ENCODE data around the gene ANO9.
A peak's percentile ranks its signal among the peaks of the same experiment; 100 is the strongest.
"Not testable (repeated sequence)": the region's sequence is repeated elsewhere in the genome, so short reads cannot be mapped to it uniquely, and the experiment has no call there.

The ANO9 gene

DNA sequence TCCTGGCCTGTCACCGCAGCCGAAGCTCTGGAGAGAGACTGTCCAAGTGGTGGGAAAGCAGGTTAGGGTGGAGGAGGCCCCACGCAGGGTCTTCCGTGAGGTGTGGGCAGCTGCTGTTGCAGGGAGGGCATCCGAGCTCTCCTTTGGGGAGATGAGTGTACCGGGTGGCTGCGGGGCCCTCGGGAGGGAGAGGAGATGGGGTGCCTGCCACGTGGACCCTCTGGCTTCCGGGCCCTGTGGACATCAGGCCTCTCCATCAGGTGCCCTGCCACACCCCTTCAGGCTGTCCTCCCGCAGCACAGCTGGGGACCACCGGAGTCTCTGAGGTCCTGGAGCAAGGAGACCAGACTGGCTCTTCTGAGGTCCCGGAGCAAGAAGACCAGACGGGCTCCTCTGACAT lies 9.9 kb upstream of the ANO9 start:
- no peak for DNase-seq (ENCODE audit: low read depth)

DNA sequence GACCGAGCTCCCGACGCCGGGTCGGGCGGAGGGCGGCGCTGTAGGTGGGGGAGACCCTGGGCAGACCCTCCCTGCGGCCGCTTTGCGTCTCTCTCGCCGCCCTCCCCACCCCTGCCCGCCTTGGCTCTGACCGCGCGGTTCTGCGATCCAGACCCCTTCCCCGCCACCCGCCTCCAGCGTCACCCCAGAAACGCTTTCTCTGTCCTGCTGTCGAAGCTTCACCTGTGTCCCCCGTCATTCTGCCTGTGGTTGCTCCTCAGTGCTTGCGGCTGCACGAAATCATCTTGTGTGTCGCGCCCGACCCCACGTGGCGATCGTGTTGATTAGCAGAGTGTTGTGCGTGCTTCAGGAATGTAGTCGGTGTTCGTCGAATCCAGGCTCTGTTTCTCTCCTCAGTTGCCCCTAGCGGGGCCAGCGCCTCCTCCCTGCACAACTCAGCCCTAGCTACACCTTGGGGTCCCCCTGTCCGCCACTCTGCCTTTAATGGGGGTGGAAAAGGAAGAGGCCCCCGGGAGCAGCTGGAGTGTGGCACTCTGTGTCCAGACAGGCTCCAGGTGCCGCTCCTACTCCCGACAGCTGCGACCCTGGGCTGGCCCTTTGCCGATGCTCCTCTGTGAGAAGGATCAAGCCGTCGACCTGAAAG lies 9.1 kb upstream of the ANO9 start:
- peak; percentile 79 for DNase-seq (ENCODE audit: low read depth)

DNA sequence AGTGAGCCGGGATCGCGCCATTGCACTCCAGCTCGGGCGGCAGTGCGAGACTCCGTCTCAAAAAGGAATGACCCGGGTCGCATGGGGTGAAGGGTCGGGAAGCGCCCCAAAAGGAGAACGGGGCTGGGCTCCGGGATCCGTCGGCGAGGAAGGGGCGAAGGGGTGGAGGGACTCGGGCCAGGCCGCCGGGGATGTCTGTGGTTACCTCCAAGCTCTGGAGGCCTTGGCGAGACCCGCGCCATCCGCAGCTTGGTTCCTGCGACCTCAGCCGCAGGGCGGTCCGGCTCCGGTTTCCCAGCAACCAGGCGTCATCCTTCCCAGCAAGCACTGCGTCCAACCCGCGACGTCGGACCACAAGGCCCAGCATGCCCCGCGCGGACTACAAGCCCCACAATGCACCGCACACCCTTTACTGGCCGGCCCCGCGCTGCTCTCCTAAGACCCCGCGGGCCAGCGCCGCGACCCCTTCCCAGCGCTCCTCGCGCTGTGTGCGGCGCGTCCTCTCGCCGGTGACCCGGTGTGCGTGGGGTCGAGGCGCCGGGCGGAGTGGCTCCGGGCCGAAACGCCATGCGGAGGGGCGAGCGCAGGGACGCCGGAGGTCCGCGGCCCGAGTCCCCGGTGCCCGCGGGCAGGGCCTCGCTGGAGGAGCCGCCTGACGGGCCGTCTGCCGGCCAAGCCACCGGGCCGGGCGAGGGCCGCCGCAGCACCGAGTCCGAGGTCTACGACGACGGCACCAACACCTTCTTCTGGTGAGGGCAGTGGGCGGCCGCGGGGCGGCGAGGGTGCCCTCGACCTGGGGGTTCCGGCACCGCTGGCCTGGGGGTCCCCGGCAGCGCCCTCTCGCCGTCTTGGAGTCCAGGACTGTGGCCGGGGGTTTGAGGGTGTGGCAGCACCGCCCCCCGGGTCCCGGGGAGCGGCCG lies 8.3 kb upstream of the ANO9 start, which contains the start of gene PTDSS2:
Gene PTDSS2, plus strand, starts transcription at position 391 of the 920 bp plus-strand sequence. Its CDS starts 177 bp downstream, at position 568.
- DNase-seq (ENCODE audit: low read depth), result peak; percentile 98

DNA sequence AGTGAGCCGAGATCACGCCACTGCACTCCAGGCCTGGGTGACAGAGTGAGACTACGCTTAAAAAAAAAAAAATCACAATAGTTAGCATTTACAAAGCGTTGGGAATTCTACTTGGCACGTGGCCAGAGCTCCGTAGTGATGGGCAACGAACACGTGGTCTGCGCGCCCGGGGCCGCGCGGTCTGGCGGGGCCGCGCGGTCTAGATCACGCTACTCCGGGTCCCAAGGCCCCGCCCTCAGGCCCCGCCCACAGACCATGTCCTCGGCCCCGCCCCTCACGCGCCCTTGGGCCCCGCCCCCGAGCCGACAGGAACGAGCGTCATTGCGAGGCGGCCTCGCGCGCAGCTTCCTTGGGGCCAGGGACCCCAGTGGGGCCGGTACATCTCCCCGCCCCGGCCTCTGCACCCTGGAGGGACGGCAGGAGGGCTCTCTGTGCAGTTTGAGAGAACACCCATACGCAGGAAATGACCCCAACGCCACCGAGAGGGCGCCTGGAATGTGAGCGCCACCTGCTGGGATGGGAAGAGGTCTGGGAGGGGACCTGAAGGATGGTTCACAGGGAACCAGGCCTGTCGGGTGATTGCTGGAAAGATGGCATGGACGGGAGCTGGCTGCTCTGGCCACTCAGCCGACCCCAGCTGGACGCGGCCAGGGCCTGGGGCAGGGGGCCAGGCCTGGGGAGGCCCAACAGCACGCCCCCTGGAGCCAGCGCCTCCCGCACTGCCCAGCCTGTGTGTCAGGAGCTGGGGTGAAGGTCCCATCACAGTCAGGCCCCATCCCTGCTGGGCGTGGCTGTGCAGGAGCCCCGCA lies 6.3 kb upstream of the ANO9 start:
- DNase-seq (ENCODE audit: low read depth), result peak; percentile 89

DNA sequence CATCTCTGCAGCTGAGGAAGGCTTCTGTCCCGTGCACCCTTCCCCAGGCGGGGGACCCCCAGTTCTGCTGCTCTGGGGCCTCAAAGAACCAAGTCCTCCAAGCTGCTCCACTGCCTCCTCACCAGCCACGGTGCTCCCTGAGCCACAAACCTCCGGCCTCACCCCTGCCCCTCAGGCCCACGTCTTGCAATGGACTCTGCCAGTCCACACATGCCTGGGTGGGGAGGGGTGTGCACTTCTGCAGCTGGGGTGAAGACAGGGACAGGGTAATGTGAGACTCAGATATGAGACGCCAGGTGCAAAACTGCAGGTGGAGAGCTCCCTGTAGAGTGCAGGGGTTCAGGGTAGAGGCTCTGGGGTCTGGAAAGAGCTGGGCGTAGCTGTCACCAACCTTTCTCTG lies 5.1 kb upstream of the ANO9 start:
- DNase-seq (ENCODE audit: low read depth), result no peak

DNA sequence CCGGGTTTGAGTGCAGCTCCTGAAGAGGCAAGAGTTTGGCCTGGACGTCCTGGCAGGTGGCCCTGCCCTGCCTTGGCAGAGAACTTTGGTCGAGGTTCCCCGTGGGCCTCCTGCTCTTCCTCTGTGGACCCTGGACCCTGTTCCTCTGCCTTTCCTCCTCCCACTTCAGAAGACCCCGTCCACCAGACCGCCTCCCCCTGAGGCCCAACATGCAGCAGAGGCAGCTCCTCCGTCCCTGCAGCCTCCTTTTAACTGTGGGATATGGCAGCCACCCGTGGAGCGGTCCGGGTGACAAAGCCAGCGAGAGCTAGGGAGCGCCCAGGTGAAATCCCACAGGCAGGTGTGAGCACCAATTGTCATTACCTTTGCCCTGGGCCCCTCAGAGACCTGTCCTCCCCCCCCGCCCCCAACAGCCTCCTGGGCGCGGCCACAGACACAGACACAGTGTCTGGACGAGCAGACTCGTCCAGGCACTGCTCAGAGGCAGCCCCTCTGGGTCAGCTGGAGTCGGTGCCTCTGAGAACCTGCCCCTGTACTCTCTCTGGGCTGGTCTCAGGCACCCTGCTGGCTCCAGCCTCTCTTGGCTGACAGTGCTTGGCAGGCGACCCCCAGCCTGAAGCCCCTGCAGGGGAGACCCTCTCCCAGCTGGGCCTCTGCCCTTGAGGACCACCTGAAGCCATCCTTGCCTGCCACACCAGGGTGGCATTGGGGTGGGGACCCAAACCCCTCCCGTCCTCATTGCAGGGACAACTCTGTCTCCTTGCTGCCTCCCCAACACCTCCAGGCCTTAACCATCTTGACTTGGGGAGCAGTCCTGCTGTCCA lies 4.2 kb upstream of the ANO9 start:
- DNase-seq (ENCODE audit: low read depth), result no peak

DNA sequence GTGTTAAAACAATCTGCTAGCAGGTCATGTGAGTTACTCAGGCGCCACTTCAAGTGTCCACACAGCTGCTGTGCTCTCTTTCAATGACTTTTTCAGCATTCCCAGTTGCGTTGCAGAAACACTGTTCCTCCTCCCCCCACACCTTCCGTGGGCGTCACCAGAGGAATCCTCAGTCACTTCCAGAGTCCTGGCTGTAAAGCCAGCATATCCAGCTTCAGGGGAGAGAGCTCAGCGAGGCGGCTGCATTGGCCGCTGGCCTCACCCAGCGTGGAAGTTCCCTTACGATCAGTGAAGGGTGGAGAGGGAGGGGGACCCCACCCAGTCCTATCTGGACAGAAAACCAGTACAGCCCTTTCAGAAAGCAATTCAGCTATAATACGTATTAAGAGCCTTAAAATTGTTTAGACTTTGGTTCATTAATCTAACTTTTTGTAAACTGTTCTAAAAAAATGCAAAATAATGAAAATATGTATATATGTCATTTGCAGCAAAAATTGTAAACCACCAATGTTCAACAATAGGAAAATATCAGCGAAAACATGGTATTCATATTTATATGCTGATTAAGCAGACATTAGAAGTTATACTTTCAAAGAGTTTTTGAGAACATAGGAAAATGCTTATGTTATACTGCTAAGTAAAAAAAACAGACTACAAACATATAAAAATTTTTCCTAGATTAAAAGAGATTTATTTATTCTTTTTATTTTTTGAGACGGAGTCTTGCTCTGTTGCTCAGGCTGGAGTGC lies 2.8 kb upstream of the ANO9 start:
- peak; percentile 27 for DNase-seq (ENCODE audit: low read depth)

DNA sequence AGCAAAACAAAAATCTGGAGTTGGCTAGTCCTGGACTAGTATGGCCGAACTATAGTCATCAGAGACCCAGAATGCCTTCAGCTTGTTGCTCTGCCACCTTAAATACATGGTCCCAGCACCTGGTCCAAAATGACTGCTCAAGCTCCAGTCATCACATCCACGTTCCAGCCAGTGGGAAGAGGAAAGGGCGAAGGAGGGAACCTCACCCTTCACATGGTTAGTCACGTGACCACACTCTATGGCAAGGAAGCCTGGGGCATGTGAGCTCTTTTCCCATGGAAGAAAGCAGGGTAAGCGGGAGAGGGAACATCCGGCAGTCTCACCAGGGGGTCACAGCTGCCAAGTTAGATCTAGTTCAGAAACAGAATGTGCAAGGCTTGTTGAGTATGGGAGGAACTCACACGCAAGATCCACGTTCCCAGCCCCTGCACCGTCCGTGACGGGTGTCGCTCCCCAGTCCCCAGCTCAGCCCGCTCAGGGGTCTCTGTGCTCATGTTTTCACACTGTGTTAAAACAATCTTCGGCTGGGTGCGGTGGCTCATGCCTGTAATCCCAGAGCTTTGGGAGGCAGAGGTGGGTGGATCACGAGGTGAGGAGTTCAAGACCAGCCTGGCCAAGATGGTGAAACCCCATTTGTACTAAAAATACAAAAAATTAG lies 1.9 kb upstream of the ANO9 start:
- DNase-seq (ENCODE audit: low read depth), result peak; percentile 27

DNA sequence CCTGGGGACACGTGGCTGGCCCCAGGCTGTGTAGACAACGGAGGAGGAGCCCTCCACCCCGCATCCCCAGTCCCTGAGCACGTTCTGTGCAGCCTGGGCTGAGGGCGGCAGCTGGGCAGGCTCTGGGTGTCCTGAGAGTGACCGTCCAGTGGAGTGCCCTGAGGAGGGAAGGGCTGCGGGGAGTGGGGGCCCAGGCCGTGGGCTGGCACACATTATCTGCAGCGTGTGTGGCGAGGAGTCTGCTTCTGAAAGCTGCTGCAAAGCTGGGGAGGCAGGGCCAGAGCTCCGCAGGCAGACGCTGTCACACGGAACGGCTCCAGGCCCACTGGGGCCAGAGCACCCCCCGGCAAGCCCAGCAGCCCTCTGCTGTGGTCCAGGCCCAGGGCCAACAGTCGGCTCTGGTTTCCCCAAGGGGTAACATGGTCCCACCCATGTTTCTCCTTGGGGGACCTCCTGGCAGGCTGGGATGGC lies 835 bp upstream of the ANO9 start:
- no peak for DNase-seq (ENCODE audit: low read depth)

DNA sequence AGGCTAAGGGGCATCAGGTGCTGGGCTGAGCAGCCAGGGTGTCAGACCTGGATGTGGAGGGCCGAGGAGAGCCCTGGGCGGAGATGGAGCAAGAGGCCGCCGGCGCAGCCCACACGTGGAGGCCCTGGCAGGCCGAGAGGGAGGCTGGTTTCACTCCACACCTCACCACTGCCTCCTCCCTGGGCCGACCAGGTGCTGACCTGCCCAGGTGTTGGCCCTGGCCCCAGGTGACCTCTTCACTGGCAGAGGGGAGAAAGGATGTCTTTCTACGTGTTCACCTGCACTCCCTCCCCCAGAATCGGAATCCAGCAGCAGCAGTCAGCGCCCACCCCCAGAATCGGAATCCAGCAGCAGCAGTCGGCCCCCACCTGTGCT lies 781 bp downstream of the ANO9 start:
- DNase-seq (ENCODE audit: low read depth), result no peak

DNA sequence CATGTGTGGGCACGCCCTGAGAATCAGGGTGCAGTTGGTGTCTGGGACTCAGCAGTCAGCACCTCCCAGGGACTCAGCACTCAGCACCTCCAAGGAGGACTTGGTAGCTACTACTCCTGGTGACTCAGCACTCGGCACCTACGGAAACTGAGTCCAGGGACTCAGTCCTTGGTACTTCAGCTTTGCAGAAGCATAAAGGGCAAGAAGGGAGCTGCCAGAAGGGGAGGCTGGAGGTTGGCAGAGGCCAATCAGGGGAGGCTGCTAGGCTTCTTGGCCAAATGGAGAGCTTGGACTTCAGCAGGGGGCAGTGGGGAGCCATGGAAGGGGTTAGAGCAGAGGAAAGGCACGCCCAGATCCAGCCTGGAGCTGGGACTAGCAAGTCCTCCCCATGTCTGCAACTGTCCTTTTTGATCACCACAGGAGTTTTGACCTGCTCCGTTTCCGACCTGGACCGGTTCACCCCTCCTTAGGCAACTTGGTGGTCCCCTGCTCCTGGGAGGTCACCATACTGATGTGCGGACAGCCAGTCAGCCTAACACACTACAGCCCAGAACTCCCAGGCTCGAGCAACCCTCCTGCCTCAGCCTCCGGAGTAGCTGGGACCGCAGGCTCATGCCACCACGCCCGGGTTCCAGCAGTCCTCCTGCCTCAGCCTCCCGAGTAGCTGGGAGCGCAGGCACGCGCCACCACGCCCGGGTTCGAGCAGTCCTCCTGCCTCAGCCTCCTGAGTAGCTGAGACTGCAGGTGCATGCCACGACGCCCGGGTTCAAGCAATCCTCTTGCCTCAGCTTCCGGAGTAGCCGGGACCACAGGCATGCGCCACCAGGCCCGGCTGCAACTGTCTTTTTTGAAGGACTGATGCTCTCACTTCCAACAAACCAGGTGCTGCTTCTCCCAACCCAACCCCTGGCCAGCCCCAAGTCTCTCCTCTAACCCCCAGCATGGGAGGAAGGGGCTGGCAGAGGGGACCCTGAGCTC lies 1.5 kb downstream of the ANO9 start:
- peak; percentile 21 for DNase-seq (ENCODE audit: low read depth)

DNA sequence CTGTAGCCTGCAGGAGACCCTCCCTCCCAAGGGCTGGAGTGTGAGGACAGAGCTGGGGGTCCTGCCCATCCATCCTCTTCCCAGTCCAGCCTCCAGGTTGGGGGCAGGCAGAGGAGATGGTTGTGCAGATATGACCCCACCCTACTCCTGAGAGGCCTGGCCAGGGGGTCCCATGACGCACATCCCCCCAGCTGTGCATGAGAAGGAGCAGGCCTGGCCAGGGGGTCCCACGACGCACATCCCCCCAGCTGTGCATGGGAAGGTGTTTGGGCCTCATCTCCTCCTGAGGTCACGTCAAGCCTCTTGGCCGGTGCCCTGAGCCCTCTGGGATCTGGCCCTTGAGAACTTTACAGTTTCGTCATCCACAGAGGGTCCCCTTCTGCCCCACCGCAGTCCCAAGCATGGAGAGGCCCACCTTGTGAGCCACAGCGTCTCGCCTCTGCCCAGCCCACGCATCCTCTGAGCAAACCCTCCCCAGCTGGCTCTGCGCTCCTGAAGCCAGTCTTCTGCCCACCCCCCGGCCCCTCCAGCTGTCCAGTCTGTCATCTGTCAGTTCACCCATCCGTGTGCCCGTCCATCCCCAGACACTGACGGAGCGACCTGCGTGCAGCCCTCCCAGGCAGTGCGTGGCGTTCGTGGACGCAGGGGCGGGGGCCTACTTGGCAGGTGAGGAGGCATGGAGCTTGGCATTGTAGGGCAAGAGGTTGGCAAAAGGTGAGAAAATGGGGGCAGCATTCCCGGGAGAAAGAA lies 2.3 kb downstream of the ANO9 start:
- DNase-seq (ENCODE audit: low read depth), result no peak

DNA sequence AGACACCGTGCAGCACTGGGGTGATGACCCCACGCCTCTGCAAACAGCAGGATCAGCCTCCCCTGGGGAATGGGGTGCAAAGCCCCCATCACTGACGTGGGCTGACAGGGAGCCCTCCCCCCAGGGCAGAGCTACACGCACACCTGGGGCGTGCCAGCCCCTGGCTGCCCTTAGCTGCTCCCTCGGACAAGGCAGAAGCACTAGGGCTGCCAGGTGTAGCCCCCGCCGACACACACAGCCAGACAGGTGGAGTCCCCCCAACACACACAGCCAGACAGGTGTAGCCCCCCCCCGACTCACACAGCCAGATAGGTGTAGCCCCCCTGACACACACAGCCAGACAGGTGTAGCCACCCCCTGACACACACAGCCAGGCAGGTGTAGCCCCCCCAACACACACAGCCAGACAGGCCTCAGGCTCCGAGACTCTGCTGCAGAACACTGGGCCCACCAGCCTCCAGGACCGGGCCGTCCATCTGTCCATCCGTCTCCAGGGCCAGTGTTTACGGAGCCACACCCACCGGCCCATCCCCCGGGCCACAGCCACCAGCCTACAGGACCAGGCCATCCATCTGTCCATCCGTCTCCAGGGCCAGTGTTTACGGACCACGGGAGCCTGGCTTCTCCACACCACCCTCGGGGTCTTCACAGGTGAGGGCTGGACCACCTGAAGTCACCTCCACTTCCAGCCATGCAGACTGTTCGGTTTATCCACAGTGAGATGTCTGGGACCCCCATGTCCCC lies 3.5 kb downstream of the ANO9 start:
- no peak for DNase-seq (ENCODE audit: low read depth)

DNA sequence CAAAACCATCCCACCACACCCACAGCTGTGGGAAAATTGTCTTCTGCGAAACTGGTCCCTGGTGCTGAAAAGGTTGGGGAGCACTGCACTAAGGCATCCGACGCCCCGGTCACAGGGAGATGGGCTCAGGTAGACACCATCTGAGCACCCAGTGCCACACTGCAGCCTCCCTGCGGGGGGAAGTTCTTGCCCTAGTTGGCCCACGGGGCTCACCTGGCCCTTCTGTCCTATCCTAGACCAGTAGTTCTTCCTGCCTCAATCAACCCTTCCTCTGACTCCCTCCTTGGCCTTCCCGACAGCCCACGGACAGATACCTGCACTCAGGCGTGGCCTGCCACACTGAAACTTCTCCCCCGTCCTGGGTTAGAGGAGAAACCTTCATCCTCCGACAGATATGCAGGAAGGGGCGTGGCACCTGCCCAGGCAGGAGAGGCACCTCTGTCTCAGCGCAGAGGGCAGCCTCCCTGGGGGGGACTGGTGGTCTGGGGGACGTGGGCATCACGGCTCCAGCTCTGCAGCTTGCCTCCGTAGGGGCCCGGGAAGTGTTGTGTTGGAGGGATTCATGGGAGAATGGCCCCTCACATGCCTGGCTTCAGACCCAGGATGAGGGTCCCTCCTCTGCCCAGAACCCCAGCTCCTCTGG lies 4.5 kb downstream of the ANO9 start:
- DNase-seq (ENCODE audit: low read depth), result no peak

DNA sequence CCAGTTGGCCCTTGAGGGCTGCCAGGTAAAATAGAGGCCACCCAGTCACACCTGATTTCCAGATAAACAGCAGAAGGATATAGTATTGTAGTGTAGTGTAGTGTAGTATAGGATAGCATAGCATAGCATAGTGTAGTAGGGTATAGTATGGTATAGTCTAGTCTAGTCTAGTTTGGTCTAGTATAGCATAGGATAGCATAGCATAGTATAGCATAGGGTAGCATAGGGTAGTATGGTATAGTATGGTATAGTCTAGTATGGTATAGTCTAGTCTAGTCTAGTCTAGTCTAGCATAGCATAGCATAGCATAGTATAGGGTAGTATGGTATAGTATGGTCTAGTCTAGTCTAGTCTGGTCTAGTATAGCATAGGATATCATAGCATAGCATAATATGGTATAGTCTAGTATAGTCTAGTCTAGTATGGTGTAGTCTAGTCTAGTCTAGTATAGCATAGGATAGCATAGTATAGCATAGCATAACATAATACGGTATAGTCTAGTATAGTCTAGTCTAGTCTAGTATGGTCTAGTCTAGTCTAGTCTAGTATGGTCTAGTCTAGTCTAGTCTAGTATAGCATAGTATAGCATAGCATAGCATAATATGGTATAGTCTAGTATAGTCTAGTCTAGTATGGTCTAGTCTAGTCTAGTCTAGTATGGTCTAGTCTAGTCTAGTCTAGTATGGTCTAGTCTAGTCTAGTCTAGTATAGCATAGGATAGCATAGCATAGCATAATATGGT lies 6.6 kb downstream of the ANO9 start:
- not testable (repeated sequence) for DNase-seq (ENCODE audit: low read depth)

DNA sequence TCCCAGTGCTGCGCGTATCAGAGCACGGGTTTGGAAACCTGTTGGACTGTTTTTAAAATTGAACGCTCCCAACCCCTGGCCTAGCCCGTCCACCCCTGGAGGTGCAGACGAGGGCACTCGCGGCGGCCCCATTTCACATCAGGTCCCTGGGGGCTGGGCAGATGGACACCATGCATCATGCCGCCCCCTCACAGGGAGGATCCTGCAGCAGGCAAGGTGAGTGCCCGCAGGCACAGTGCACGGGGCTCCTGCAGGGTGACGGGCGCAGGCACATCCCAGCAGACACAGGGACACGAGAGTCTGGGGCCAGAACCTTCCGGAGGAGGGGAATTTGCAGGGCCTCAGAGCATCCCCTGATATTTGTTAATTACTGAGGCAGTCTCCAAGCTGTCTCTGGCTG lies 7.3 kb downstream of the ANO9 start:
- no peak for DNase-seq (ENCODE audit: low read depth)

All from iris pigment epithelial cell (primary cell).